Measurements from ENCODE around the gene MAPKAP1. TPM values are rescaled to one million over a fixed set of nuclear protein-coding genes. Genes with fewer than 3 reads are reported as not detected.
A peak's percentile ranks its signal among the peaks of the same experiment; 100 is the strongest.

MAPKAP1 gene
- total and polyA plus RNA-seq, 2 of the 13 experiments (the other 11 are each of a cell fraction or from before 2014, with no cell fraction given), result 45.0 to 64.3 TPM

- TF ChIP-seq ZNF841 (CRISPR knock-in tag; IDR thresholded peaks at IDR 0.05; ENCODE audit: borderline replicate concordance) (no peak), ZBTB8A (CRISPR knock-in tag; IDR thresholded peaks at IDR 0.05; ENCODE audit: borderline replicate concordance, low read depth) (no peak), ZKSCAN8 (CRISPR knock-in tag; IDR thresholded peaks at IDR 0.05; ENCODE audit: borderline replicate concordance) (0 out of 2 replicates have a peak, but pooled peaks have one; percentile 78), PITX1 (CRISPR knock-in tag; IDR thresholded peaks at IDR 0.05) (peak; percentile 72; the same call in 1 of the 2 replicates), ZMAT3 (CRISPR knock-in tag; conservative IDR thresholded peaks at IDR 0.05) (no peak), GLI4 (CRISPR knock-in tag; IDR thresholded peaks at IDR 0.05; ENCODE audit: borderline replicate concordance) (no peak), ZNF383 (CRISPR knock-in tag; IDR thresholded peaks at IDR 0.05; ENCODE audit: borderline replicate concordance) (no peak), POLR2AphosphoS5 (IDR thresholded peaks at IDR 0.05; ENCODE audit: low read depth, low read length) (no peak), ZBTB46 (CRISPR knock-in tag; IDR thresholded peaks at IDR 0.05; ENCODE audit: borderline replicate concordance) (no peak), ZZZ3 (CRISPR knock-in tag; IDR thresholded peaks at IDR 0.05; ENCODE audit: borderline replicate concordance) (no peak), ZNF256 (CRISPR knock-in tag; conservative IDR thresholded peaks at IDR 0.05) (no peak), ZNF557 (CRISPR knock-in tag; IDR thresholded peaks at IDR 0.05) (no peak), RNF219 (CRISPR knock-in tag; IDR thresholded peaks at IDR 0.05) (no peak), NFYB (CRISPR knock-in tag; IDR thresholded peaks at IDR 0.05) (no peak), PCBP1 (IDR thresholded peaks at IDR 0.05; ENCODE audit: borderline replicate concordance, low read depth, low read length) (no peak), RERE (CRISPR knock-in tag; IDR thresholded peaks at IDR 0.05; ENCODE audit: low read depth) (peak; percentile 54; the same call in 1 of the 2 replicates), ZNF484 (CRISPR knock-in tag; IDR thresholded peaks at IDR 0.05; ENCODE audit: borderline replicate concordance, low read depth) (no peak), USF2 (IDR thresholded peaks at IDR 0.05; ENCODE audit: low read depth, low read length) (no peak), USF2 (CRISPR knock-in tag; IDR thresholded peaks at IDR 0.05; ENCODE audit: borderline replicate concordance) (no peak), FOXK2 (IDR thresholded peaks at IDR 0.05) (no peak)
Measured at GRCh38 chr9:125548141-125548540, 158.9 kb downstream of the MAPKAP1 start (continued).

All from HepG2 (cell line).